H4 (cell line): ENCODE data around the gene PDE9A. TPM values are rescaled to one million over a fixed set of nuclear protein-coding genes. Genes with fewer than 3 reads are reported as not detected.

Experiments used
- DNase-seq: peaks from one replicate; pipeline ENCODE4 v3.0.0-alpha.2; 2015; ENCODE audit warnings: low spot score
- total RNA-seq: library from RNA; depleted of rRNA; stranded (reverse); fragments of >200 nt; shearing (Covaris generic); gene quantifications from 2 replicates; pipeline ENCODE4 v1.2.3, GENCODE V29; 2014

The PDE9A gene
- total RNA-seq, 1 experiment from 2014 or later: 6.4 TPM

GRCh38 chr21:42770717-42771502 is 117.5 kb downstream of the PDE9A start:
- no peak for DNase-seq

DNA sequence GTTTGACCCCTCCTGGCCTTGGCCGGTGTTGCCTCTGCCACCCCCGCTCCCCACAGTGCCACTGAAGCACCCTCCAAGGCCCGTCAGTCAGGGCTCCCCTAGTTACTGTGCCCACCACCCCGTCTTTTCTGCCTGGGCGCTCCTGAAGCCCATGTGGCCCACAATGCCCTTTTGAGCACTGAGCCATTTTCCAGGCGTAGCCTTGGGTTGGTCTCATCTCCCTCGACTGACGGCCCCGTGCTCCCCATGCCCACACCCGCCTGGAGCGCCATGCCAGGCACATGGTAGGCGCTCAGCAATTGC is 118.0 kb downstream of the PDE9A start:
- DNase-seq: no peak

GRCh38 chr21:42775123-42775522 is 121.7 kb downstream of the PDE9A start:
- DNase-seq: no peak

DNA sequence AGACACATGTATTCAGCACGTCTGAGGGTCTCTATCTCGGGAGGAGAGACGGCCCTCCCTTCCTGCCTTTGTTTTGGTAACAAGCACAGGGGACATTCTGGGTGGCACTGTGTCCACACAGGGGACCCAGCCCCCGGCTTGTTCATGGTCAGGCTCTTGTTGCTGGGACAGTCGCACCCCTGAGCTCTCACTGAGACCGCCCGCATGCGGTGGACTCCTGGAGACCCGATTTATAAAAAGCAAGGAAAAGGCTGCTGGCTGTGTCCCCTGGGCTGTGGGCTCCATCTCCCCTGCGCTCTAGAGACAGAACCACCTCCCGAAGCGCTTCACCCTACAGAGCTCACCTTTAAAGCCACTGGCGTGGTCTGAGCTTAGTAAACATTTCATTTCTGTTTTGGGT is 122.5 kb downstream of the PDE9A start:
- DNase-seq: no peak

GRCh38 chr21:42777064-42777756 is 123.8 kb downstream of the PDE9A start:
- DNase-seq: no peak

- DNase-seq: no peak
Observed at GRCh38 chr21:42777757-42778344, 124.4 kb downstream of the PDE9A start.

DNA sequence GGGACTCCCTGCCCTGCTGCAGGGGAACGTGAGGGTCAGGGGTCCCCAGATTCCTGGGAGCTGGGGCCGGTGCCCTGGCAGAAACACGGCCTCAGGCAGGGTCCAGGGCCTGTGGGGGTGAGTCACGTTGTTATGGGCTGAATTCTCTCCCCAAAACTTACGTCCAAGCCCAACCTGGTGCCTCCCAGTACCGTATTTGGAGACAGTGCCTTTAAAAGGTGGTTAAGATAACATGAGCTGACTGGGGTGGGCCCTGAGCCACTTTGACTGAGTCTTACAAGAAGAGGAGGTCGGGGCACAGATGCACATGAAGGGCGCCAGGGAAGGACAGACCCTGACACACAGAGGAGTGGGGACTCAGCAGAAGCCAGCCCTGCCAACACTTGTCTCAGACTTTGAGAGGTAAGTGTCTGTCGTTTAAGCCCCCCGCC is 126.0 kb downstream of the PDE9A start:
- no peak for DNase-seq

DNA sequence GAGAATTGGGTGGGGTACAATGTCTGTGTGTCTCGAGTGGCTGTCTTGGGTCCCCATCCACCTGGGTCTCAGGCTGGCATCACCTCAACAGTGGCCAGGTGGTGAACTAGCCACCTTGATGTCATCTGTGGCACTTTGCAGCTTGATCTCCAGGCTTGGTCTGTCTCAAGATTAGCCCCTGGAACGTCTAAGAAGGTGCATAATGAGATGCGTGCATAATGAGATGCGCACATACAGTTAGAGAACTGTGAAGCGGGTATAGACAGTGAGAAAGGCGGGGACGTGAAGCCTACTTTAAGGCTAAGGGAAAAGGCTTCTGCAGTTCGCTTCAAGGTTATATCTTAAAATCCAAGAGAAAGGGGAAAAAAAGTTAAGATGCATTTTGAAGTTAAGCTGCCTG is 127.2 kb downstream of the PDE9A start:
- no peak for DNase-seq

DNA sequence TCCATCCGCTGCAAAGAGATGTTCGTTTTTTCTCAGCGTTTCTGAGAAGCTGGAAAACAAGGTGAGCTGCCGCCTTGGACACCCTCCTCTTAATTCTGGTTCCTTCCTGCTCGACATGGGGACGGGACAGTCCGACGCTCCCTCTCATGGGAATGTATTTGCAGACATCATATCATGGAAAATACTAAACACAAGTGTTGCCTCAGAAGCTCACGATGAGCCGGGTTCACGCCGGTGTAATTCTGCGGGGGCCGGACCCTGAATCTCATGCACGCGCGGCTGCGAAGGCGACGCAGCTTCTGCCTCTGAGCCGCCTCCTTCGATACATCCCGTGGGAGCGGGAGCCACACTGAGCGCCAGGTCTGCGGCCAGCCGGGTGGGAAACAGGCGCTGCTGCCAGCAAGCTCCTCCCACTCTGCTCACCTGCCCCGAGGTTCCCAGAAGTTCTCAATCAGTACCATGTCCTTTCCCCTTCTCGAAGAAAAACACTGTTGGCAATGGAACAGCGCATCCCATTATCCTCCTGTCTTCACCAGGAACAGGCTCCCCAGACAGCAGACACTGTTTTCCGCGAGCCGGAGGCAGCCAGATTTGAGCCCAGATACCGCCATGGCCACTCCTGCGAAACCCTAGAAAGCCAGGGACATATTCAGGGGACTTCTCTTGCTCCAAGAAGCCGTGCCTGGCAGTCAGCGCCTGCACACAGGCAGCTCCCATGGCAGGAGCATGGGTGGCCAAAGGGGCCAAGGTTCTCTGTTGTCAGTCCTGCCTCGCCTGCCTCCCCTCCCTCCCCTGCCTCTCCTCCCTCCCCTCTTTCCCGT is 127.9 kb downstream of the PDE9A start:
- no peak for DNase-seq

DNA sequence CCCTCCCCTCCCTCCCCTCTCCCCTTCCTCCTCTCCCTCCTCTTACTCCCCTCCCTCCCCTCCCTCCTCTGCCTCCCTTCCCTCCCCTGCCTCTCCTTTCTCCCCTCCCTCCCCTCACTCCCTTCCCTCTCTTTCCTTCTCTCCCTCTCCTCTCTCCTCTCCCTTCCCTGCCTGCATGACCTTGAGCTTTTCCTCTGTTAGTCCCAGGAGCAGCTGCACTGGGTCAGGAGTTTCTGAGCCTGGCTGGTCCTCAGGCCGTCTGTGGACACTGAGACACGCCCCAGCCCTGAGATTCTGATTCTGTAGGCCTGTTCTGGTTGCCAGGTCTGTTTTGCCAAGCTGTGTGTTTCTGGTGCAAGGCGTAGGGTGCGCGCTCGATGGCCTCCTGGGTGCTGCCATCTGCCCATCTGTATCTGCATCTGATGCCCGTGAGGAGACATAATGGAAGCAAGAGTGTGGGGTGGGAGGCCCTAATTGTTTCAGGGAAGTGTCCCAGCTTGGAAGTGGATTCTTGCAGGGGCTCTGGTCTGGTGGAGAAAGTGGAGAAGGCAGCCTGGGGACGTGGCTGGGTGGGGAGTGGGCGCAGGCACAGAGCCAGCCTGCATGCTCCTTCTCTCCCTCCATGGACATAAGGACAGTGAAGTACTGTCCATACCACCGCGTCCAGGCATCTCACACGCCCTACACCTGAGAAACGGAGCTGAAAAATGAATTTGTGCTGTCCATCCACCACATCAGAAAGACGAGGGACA is 128.7 kb downstream of the PDE9A start:
- DNase-seq: no peak

DNA sequence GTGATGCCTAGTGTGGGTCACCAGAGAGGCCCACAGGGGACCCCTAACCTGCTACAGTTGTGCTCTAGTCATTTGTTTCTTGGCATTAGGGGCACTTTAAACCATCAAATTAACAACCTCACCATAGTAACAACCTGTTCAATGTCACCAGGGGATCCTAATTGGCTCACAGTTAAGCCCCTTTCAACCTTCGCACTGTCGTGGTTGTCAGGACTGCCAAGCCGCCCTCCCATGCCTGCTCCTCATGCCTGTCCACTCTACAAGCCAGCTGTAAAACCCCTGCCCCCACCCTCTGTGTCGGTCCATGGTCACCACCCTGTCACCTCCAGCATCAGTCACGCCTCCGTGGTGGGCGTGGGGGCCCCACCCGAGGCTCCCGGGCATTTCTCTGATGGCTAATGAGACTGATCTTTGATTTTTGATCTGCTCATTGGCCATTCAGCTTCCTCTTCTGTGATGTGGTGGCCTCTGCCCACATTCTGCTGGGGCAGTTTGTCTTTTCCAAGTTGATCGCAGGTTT is 129.4 kb downstream of the PDE9A start:
- no peak for DNase-seq

DNA sequence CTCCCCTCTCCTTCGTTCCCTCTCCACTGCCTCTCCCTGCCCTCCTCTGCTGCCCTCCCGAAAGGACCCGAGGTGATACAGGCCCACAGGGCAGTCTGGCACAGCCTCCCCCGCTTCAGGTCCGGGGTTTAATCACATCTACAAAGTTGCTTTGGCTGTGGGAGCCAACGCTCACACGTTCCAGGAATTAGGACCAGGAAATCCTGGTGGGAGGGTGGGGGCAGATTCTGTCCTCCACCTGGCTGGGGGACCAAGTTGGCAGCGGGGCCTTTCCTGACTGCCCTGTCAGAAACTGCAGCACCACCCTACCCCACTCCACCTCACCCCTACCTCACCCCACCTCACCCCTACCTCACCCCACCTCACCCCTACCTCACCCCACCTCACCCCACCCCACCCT is 130.9 kb downstream of the PDE9A start:
- no peak for DNase-seq

DNA sequence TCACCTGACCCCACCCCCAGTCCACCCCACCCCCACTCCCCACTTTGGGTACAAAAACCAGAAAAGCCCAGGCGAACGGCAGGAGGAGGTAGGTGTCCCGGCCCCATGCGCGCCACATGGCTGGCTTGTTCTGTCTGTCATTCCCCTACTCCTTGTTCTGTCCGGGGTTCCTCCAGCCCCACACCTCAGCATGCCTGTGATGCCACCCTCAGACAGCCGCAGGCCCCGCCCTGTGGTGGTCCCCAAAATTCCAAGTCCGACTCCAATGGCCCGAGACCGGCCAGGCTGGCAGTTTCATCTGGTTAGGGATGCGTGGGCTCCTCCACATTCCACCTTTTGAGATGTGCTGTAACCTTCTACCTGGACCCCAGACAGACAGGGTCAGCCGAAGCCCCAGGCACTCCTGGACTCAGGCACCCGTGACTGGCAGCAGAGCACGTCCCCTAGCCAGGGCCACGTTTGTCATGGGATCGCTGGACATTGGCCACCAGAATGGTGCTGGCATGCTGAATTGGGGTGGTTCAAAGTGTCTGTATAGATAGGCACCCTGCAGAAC is 131.6 kb downstream of the PDE9A start:
- DNase-seq: no peak

DNA sequence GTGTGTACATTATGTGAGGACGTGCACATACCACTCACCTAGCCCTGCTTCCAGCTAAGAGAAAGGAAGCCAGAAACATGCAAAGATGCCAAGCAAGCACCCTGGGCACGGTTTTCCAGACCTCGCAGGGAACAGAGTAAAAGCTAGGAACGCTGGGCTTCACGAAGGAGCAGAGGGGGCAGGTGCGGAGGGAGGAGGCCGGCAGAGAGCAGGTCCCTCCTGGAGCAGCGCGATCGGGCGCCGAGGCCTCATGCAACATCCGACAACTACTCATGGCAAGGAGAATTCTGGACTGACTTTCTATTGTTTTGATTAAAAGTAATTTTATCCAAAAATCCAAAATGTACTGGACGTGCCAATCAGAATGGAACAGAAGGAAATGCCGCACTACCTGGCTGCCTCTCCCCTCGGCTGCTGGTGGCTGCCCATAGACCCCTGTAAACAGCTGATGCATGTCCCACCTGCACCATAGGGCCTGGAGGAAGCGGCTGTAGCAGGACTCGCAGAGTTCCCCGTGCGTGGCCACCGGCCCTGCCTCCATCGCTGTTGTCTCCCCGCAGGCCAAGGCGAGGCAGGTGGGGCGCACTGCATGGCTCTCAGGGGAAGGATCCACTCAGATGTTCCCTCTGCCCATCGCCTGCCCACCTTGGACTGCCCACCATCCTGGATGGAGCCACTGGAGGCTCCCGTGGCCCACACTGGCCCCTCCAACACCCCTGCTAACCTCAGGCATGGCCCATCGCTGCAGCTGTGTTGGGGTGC is 132.4 kb downstream of the PDE9A start:
- DNase-seq: no peak

GRCh38 chr21:42786884-42787283 is 133.5 kb downstream of the PDE9A start:
- DNase-seq: no peak

DNA sequence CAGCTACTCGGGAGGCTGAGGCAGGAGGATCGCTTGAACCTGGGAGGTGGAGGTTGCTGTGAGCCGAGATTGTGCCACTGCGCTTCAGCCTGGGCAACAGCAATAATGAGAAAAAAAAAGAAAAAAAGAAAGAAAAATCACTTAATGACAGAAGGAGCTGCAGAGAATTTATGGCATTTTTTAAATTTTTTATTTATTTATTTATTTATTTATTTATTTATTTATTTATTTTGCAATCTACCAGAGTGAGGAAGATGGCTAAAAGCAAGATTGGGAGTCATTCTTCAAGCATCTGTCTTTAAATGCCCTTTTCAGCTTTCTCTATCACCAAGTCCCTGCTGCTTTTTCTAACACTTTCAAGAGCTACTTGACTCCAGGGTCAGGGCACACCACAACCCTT is 134.2 kb downstream of the PDE9A start:
- no peak for DNase-seq

DNA sequence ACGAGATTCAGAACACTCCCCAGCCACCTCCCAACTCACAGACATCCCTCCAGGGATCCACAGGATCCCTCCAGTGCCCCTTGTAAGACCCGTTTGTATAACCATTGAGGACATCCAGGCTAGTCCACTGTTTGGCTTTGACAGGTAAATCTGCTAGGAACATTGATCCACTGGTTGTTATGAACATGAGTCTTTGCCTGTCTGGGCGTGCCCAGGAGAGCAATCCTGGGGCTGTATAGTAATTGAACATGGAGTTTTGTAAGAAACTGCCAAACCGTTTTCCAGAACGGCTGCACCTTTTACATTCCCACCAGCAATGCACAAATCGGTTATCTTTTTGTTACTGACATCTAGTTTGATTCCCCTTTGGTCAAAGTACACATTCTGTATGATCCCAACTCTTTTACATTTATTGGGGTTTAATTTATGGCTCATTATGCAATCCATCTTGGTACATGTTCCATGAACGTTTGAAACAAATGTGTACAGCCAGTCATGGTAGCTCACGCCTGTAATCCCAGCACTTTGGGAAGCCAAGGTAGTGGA is 137.2 kb downstream of the PDE9A start:
- no peak for DNase-seq

GRCh38 chr21:42793774-42794173 is 140.4 kb downstream of the PDE9A start:
- DNase-seq: no peak

DNA sequence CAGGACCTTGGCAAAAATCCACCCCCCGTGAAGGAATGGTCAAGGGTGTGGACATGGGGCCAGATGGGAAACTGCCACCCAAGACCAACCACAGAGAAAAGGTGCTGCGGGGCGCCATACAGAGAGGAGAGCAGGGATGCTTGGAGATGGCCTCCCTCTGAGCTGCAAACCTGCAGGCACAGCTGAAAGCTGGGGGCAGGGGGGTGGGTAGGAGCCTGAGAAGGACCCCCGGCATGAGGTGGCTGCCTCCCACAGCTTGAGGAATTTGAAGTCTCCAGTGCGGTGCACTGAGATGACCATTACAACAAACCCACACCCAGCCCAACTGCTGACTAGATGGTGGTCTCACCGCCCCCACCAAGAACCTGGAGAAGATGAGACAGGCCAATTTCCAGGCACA is 141.1 kb downstream of the PDE9A start:
- DNase-seq: no peak
